MM.1S (cell line): ENCODE data around the gene PKP4.

Experiments used
- EZH2 ChIP-seq: fragments of 300-600 bp; sonication (generic); optimal IDR thresholded peaks from 2 replicates; pipeline ENCODE3; 2017; ENCODE audit warnings: low read depth, mild to moderate bottlenecking, antibody characterized with exemption, low read length, mixed read lengths
- EZH2phosphoT487 ChIP-seq: fragments of 300-600 bp; sonication (generic); IDR thresholded peaks from 2 replicates; pipeline ENCODE4 v1.6.1; 2018; ENCODE audit warnings: antibody characterized with exemption, low read length
- TF ChIP-seq, protein P1 (sequence below): fragments of 300-600 bp; sonication (generic); IDR thresholded peaks from 2 replicates; pipeline ENCODE4 v1.5.1; 2016; ENCODE audit warnings: antibody characterized with exemption, low read length, mixed read lengths

DNA sequence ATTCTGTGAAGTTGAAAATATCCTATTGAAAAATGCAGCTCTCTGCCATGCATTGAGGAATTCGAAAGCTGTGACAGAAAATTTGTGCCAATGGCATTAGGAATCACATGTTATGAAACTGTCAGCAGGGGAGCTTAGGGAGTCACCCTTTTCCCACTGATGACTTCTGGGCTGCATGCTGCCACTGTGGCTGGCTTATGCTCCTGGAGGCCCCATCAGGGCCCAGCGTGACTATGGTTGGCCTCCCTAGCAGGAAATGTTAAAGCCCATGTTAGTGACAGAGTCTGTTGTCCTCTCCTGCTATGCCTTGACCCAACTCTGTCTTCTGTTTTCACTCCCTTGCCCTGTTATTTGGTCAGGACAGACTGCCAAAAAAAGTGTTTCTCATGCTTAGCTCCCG is 198.9 kb downstream of the PKP4 start:
- TF ChIP-seq, protein P1, sequence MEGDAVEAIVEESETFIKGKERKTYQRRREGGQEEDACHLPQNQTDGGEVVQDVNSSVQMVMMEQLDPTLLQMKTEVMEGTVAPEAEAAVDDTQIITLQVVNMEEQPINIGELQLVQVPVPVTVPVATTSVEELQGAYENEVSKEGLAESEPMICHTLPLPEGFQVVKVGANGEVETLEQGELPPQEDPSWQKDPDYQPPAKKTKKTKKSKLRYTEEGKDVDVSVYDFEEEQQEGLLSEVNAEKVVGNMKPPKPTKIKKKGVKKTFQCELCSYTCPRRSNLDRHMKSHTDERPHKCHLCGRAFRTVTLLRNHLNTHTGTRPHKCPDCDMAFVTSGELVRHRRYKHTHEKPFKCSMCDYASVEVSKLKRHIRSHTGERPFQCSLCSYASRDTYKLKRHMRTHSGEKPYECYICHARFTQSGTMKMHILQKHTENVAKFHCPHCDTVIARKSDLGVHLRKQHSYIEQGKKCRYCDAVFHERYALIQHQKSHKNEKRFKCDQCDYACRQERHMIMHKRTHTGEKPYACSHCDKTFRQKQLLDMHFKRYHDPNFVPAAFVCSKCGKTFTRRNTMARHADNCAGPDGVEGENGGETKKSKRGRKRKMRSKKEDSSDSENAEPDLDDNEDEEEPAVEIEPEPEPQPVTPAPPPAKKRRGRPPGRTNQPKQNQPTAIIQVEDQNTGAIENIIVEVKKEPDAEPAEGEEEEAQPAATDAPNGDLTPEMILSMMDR: no peak
- TF ChIP-seq EZH2 (no peak), EZH2phosphoT487 (no peak)
